Activated CD4-positive, alpha-beta T cell treated with anti-CD3 and anti-CD28 coated beads, Interleukin-2, amount 50 U/mL, for 24 hours (primary cell): ENCODE measurements around the gene SNRPA1.

Experiments used
- DNase-seq, 2 donors: peaks; one replicate each; pipeline ENCODE4 v3.0.0-alpha.2; 2020; ENCODE audit warnings: low read depth in 1 of 2, low spot score in 1 of 2

SNRPA1 gene

GRCh38 chr15:101320501-101321052, 25.5 kb upstream of the SNRPA1 start:
- peak; percentile 19 to 47 for DNase-seq

DNA sequence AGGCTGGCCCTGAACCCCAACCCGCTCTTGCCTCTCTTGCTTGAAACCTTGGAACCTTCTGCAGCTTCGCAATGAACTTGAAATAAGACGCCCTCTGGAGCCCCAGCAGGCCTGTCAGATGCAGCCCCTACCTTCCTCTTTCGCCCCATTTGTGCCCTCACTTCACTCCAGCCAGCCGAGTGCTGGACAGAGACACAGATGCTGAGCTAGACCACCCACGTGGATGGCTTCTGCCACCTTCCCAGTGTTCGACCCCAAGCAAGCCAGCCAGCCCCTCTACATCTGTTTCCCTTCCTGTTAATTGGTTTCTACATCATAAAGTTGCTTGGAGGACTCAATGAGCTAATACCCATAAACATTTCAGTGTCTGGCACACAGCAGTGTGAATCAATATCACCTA, 23.8 kb upstream of the SNRPA1 start:
- DNase-seq, result no peak

DNA sequence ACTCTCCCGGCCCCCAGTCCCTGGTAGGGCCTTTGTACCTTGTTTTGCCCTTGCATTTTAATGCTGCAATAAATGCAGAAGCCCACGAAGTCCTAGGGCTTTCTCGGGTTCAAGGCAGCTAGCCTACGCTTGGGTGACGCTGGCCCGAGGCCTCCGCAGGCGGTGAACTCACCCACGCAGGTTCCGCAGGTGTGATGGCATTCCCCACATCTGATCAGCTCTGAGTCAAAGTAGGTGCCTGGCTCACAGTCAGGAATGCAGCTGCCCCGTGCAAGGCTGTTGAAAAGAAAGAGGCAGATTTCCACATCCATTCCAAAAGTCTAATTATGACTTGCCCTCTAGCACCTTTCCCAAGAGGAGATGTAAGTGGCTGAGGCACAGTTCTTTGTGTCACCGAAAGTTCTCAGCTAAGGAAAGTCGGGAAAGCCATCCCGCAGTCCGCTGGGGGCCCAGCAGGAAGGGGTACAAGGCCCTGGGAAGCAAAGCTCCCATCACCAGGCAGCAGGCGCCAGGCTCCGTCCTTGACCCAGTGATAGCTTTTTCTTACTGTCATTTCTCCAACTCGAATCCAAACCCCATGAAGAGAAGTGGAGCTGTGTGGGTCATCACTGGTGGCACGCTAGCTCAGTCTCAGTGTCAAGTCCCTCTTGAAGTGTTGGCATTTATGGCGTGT, 23.2 kb upstream of the SNRPA1 start:
- DNase-seq, result no peak

DNA sequence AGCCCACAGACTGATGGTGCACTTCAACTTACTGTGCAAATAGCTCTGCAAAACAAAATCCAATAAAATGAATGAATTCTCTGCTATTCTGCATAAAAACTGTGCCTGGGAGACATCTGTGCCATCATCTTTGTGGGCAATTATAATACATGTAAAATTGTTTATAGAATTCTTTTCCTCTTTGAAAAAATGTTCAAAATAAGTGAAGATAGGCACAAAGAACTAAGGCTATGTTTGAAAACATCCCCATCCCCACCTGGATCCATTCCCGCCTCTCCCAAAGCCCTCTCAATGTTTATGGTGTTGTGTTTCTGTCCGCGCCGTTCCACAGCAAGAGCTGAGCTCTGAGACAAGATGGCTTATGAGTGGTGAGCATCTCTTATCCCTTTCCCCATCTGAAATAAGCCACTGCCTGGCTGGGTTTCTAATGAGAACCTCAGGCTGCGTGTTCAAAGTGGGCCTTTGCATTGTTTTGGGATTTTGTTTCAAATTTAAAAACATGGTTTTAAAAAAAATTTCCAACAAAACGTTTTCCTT, 22.4 kb upstream of the SNRPA1 start:
- no peak for DNase-seq

- DNase-seq, result no peak
These were observed 21.5 kb upstream of the SNRPA1 start for GRCh38 chr15:101316529-101316928.

- DNase-seq, result no peak
These were observed 20.7 kb upstream of the SNRPA1 start for GRCh38 chr15:101315736-101316135.

- no peak for DNase-seq
These were observed 19.5 kb upstream of the SNRPA1 start for GRCh38 chr15:101314336-101315125.

GRCh38 chr15:101313041-101313761, 18.2 kb upstream of the SNRPA1 start:
- DNase-seq, result no peak

DNA sequence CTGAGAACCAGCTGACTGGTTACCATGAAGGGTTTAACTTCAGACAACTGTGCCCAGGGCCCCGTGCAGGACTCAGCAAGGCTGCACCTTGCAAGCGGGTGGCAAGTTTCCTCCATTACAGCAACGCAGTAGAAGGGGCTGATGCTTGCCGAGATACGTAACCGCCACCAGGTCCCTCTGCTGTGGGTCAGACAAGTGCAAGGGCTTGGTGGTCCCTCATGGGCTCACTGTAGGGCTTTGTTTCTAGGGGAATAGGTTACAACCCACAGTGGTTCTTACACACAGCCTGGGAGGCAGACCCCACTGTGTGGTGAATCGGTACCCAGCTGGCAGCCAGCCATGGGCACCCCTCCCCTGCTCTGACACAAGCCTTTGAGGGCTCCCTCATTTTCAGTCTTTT, 15.5 kb upstream of the SNRPA1 start:
- no peak for DNase-seq

GRCh38 chr15:101310161-101310480, 15.1 kb upstream of the SNRPA1 start:
- no peak for DNase-seq

GRCh38 chr15:101309436-101310160, 14.6 kb upstream of the SNRPA1 start:
- no peak for DNase-seq

- DNase-seq, result no peak
These were observed 13.8 kb upstream of the SNRPA1 start for GRCh38 chr15:101308604-101309435.

GRCh38 chr15:101307897-101308603, 13.0 kb upstream of the SNRPA1 start:
- no peak for DNase-seq

DNA sequence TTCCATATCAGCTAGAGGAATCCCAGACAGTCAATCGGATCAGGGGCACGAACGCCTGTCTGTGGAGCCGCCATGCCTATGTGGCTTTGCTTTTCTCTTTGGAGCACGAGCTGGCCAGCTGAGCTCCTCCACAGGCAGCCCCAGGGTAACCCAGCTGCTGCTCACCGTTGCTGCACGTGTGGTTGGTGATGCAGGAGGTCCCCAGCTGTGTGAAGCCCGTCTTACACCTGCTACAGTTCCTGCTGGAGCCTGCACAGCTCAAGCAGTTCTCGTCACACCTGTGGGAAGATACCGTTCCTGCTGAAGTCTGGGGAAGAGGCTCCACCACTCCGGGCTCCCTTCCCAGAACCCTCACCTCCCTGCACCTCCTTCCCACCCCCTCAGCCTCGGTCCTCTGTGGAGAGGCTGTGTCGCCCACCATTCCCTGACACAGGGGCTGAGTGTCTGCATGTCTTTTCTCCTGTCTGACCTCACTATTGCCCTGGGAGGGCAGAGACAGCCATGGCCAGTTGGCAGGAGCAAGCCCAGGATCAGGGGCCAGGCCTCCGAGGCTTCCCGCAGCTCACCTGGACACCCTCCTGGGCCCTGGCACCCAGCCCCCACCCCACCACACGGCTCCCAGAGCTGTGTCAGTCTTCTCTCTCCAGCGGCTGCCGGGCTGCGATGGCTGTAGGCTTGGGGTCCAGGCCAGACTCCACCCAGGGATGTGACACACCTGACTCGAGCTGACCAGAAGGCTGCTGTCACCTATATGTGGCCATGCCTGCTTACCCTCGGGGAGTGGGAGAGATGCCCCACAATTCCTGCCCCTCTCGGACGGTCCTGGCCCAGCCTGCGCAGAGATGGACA, 12.2 kb upstream of the SNRPA1 start:
- no peak for DNase-seq

- DNase-seq, result no peak
These were observed 11.4 kb upstream of the SNRPA1 start for GRCh38 chr15:101306341-101307047.

GRCh38 chr15:101305820-101306255, 10.8 kb upstream of the SNRPA1 start:
- no peak for DNase-seq

DNA sequence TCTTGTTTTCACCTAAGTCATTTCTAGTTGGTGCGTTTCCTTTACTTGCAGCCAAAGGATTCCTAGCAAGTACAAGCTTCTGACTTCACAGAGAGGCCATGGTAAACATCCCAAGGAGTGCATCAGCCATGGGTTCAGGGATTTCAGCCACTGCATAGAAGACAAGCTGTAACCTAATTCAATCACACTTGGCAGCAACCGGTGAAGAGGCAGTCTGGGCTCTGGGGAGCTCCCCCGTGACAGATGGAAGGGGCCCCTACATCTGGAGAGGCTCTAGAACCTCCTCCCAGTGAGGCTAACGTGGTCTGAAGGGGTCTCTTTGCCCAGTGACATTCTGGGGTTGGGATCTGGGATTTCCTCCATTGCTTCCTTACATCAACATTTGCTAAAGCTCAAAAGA, 8.4 kb upstream of the SNRPA1 start:
- DNase-seq, result no peak
